GM12878 (cell line): ENCODE measurements around the gene STAMBP. TPM values are rescaled to one million over a fixed set of nuclear protein-coding genes. Genes with fewer than 3 reads are reported as not detected.

Experiments used
- ATAC-seq: fragments of 200-7000 bp; cut with Tn5 transposase; 3 replicates; pipeline ENCODE4 v1.9.1; 2020; ENCODE audit warnings: mild to moderate bottlenecking, moderate library complexity
- BruUV-seq: library from RNA; stranded (reverse); fragments of 400-500 nt; replicated peaks from 2 replicates; lab custom pipeline; 2021; lab: Mats Ljungman, UMichigan
- CTCF ChIA-PET: fragments of 300-600 bp; sonication (Branson Sonifier 250); formaldehyde crosslinking; extraction: SDS; loops from one replicate; lab custom pipeline; 2021; ENCODE audit warnings: inconsistent platforms; lab: Yijun Ruan, JAX
- POLR2A ChIA-PET: fragments of 350-600 bp; formaldehyde crosslinking; extraction: SDS; loops from one replicate; lab custom pipeline; 2021; ENCODE audit warnings: inconsistent platforms; lab: Charles Lee
- RAD21 ChIA-PET: fragments of 300-600 bp; sonication (Branson Sonifier 250); formaldehyde crosslinking; loops from one replicate; lab custom pipeline; 2023; ENCODE audit warnings: antibody characterized with exemption; ENCODE audit not compliant: unreplicated experiment; lab: Charles Lee
- SMC1A ChIA-PET: fragments of 300-600 bp; sonication (Branson Sonifier 250); formaldehyde crosslinking; loops from one replicate; lab custom pipeline; 2023; ENCODE audit not compliant: unreplicated experiment, uncharacterized antibody; lab: Charles Lee
- DNase-seq: peaks from one replicate; pipeline ENCODE4 v3.0.0-alpha.2; 2011; ENCODE audit warnings: low read depth, low spot score
- FAIRE-seq: peaks from 3 replicates; lab custom pipeline; 2011; peaks lifted over from hg19 to GRCh38; lab: Jason Lieb, UNC
- H2AFZ ChIP-seq: 2 replicates; pipeline ENCODE4 v1.6.0; 2011; ENCODE audit warnings: low read depth, low read length, control low read depth; ENCODE audit not compliant: control insufficient read depth
- H3K27ac ChIP-seq: 2 replicates; pipeline ENCODE4 v1.5.1; 2011; ENCODE audit warnings: control low read depth; ENCODE audit not compliant: control insufficient read depth, insufficient read depth
- H3K27me3 ChIP-seq, 2 experiments: replicated peaks in 1 of 2; 2 replicates each; pipeline versions ENCODE4 v1.6.0 to v1.6.1; 2011; ENCODE audit warnings: low read length in 1 of 2; ENCODE audit not compliant: control insufficient read depth in 2 of 2, insufficient read depth in 2 of 2
- H3K36me3 ChIP-seq, 2 experiments: 2 replicates each; pipeline ENCODE4 v1.5.1; 2011; ENCODE audit warnings: low read length in 1 of 2; ENCODE audit not compliant: control insufficient read depth in 2 of 2, insufficient read depth in 2 of 2
- H3K4me1 ChIP-seq: 2 replicates; pipeline ENCODE4 v1.6.1; 2011; ENCODE audit warnings: mild to moderate bottlenecking, low read length, moderate library complexity, mixed read lengths; ENCODE audit not compliant: control insufficient read depth, insufficient read depth
- H3K4me2 ChIP-seq: 2 replicates; pipeline ENCODE4 v1.6.0; 2011; ENCODE audit warnings: control low read depth; ENCODE audit not compliant: control insufficient read depth, insufficient read depth
- H3K4me3 ChIP-seq: fragments of 200-600 bp; sonication (generic); 2 replicates; pipeline ENCODE4 v1.5.1; 2016
- H3K79me2 ChIP-seq: 2 replicates; pipeline ENCODE4 v1.6.0; 2011; ENCODE audit warnings: low read length; ENCODE audit not compliant: control insufficient read depth, insufficient read depth
- H3K9ac ChIP-seq: 2 replicates; pipeline ENCODE4 v1.8.0; 2011; ENCODE audit warnings: low read length, control low read depth, mixed read lengths; ENCODE audit not compliant: control insufficient read depth, insufficient read depth
- H3K9me3 ChIP-seq: replicated peaks from 3 replicates; pipeline ENCODE4 v1.5.1; 2011; ENCODE audit warnings: mild to moderate bottlenecking, low read length; ENCODE audit not compliant: control insufficient read depth, insufficient read depth
- H4K20me1 ChIP-seq: 2 replicates; pipeline ENCODE4 v1.6.0; 2011; ENCODE audit not compliant: control insufficient read depth, insufficient read depth
- ATF7 ChIP-seq: fragments of 450-650 bp; IDR thresholded peaks from 2 replicates; pipeline ENCODE4 v1.6.1; 2016; ENCODE audit warnings: low read depth, mild to moderate bottlenecking
- MEF2B ChIP-seq: fragments of 450-650 bp; IDR thresholded peaks from 2 replicates; pipeline ENCODE4 v1.6.1; 2018; ENCODE audit warnings: mild to moderate bottlenecking, moderate library complexity; ENCODE audit not compliant: partially characterized antibody, poor library complexity, severe bottlenecking
- MTA2 ChIP-seq: fragments of 450-650 bp; IDR thresholded peaks from 2 replicates; pipeline ENCODE4 v1.6.1; 2016; ENCODE audit warnings: low read depth, mild to moderate bottlenecking, moderate library complexity
- RFX5 ChIP-seq: IDR thresholded peaks from 2 replicates; pipeline ENCODE4 v1.6.1; 2011; ENCODE audit warnings: low read depth, low read length, improper control_type of control experiment
- SPI1 ChIP-seq: IDR thresholded peaks from 2 replicates; pipeline ENCODE4 v1.6.1; 2011; ENCODE audit warnings: low read depth, mild to moderate bottlenecking, low read length, moderate library complexity, borderline replicate concordance; ENCODE audit not compliant: insufficient read depth
- SUPT20H ChIP-seq: IDR thresholded peaks from 2 replicates; pipeline ENCODE4 v1.6.1; 2011; ENCODE audit warnings: low read depth, mild to moderate bottlenecking, low read length, moderate library complexity, borderline replicate concordance; ENCODE audit not compliant: control insufficient read depth
- ZNF217 ChIP-seq: fragments of 450-650 bp; IDR thresholded peaks from 2 replicates; pipeline ENCODE4 v1.6.1; 2017; ENCODE audit warnings: antibody characterized with exemption, mild to moderate bottlenecking
- WGBS: methylation state at CpG from one replicate; pipeline ENCODE4 v1.1.6; 2016; ENCODE audit warnings: low lambda C conversion rate; ENCODE audit not compliant: insufficient replicate concordance, insufficient coverage; ENCODE audit errors: missing lambda C conversion rate; 5-methylcytosine and 5-hydroxymethylcytosine counted together
- in situ Hi-C: fragments of 300-500 bp; cut with MboI; formaldehyde crosslinking; loops from 9 replicates; pipeline ENCODE4 v1.14.3; 2018; ENCODE audit warnings: mixed read lengths
- intact Hi-C: fragments of 100-400 bp; cut with micrococcal nuclease; formaldehyde crosslinking; loops from one replicate; pipeline ENCODE4 v1.14.2; 2022; ENCODE audit not compliant: unreplicated experiment
- polyA plus RNA-seq, 11 experiments: library from polyadenylated mRNA; depleted of rRNA in 4 of 11; unstranded in 6 of 11; stranded (reverse) in 5 of 11; fragments of >200 nt; fragmentation: Nextera tagmentation in 4 of 11; fragmentation: Illumina TruSeq in 1 of 11; extraction: Ambion mirVana in 4 of 11; extraction: Trizol in 1 of 11; gene quantifications; 1 replicate in 1 of 11; 2 replicates in 10 of 11; pipeline versions ENCODE4 v1.2.1 to v1.2.3, GENCODE V29; 2011 to 2016; ENCODE audit warnings: inconsistent platforms in 2 of 11, missing spikeins in 2 of 11, low read depth in 1 of 11
- total RNA-seq, 4 experiments: library from RNA; depleted of rRNA in 3 of 4; stranded (reverse); fragments of >200 nt in 3 of 4; fragmentation: Illumina TruSeq in 1 of 4; extraction: Trizol in 1 of 4; gene quantifications; 2 replicates each; pipeline versions ENCODE4 v1.2.1 to v1.2.3, GENCODE V29; 2013 to 2021
- TF ChIP-seq, protein P1 (sequence below): fragments of 450-650 bp; formaldehyde crosslinking; IDR thresholded peaks from 2 replicates; pipeline ENCODE4 v1.4.0; 2022; ENCODE audit warnings: mild to moderate bottlenecking, moderate library complexity

Gene STAMBP
- total and polyA plus RNA-seq, 10 of the 15 experiments (the other 5 are each of a cell fraction or from before 2014, with no cell fraction given), result 38.9 to 84.1 (median 69.7) TPM

DNA sequence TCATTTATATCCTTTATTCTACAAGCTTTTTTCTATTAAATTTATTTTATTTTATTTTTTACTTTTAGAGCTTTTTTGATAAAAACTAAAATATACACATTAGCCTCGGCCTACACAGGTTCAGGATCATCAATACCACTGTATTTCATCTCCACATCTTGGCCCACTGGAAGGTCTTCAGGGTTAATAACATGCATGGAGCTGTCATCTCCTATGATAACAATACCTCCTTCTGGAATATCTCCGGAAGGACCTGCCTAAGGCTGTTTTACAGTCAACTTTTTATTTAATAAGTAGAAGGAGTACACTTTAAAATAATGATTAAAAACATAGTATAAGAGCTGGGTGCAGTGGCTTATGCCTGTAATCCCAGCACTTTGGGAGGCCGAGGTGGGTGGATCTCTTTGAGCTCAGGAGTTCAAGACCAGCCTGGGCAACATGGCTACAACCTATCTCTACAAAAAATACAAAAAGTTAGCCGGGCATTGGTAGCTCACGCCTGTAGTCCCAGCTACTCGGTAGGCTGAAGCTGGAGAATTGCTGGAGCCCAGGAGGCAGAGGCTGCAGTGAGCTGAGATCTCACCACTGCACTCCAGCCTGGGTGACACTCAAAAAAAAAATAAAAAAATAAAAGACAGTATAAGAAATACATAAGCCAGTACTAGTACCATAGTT lies 82.2 kb downstream of the STAMBP start:
- H3K9me3 ChIP-seq, result no peaks in the 10 kb centered on the region
- no peak for TF ChIP-seq MEF2B
- TF ChIP-seq, protein P1, sequence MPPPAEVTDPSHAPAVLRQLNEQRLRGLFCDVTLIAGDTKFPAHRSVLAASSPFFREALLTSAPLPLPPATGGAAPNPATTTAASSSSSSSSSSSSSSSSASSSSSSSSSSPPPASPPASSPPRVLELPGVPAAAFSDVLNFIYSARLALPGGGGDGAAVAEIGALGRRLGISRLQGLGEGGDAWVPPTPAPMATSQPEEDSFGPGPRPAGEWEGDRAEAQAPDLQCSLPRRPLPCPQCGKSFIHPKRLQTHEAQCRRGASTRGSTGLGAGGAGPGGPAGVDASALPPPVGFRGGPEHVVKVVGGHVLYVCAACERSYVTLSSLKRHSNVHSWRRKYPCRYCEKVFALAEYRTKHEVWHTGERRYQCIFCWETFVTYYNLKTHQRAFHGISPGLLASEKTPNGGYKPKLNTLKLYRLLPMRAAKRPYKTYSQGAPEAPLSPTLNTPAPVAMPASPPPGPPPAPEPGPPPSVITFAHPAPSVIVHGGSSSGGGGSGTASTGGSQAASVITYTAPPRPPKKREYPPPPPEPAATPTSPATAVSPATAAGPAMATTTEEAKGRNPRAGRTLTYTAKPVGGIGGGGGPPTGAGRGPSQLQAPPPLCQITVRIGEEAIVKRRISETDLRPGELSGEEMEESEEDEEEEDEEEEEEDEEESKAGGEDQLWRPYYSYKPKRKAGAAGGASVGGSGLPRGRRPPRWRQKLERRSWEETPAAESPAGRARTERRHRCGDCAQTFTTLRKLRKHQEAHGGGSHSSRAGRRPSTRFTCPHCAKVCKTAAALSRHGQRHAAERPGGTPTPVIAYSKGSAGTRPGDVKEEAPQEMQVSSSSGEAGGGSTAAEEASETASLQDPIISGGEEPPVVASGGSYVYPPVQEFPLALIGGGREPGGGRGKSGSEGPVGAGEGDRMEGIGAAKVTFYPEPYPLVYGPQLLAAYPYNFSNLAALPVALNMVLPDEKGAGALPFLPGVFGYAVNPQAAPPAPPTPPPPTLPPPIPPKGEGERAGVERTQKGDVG (CRISPR knock-in tag), result no peak
- TF ChIP-seq SUPT20H, result no peak
- TF ChIP-seq SPI1, result no peak
- no peak for TF ChIP-seq ZNF217
- no peak for TF ChIP-seq MTA2
- TF ChIP-seq ATF7, result no peak
- no peak for TF ChIP-seq RFX5
- TF ChIP-seq, all 136 proteins: peak for 0
- Histone ChIP-seq H3K27ac (no peak overlapping the region), H3K79me2 (no peaks in the 10 kb centered on the region), H3K36me3 (no peaks in the 10 kb centered on the region), H2AFZ (no peak overlapping the region), H3K9ac (no peak overlapping the region), H3K4me3 (no peak overlapping the region), H4K20me1 (no peaks in the 10 kb centered on the region), H3K27me3 (no peaks in the 10 kb centered on the region), H3K4me1 (no peaks in the 10 kb centered on the region), H3K4me2 (no peak overlapping the region)
- no peak for FAIRE-seq
- ATAC-seq, result no peak
- DNase-seq, result no peak
- in situ Hi-C loops (no loop called here), intact Hi-C loops (no loop called here)
- 53% methylated on average over 6 of the region's 6 CpGs for WGBS
- ChIA-PET RAD21 (interaction anchor here (0.8 to 2.2 kb wide), 8 partner anchors 12 to 214 kb away, joined by 3 to 7 read pairs (median 3); no protein-coding TSS in a partner anchor), SMC1A (interaction anchor here (0.7 to 5.0 kb wide), 10 partner anchors 28 to 210 kb away, joined by 3 to 45 read pairs (median 4); no protein-coding TSS in a partner anchor), CTCF (interaction anchor here (0.8 to 5.4 kb wide), 12 partner anchors 11 to 234 kb away, joined by 3 to 78 read pairs (median 5); partner anchors contain the start of gene STAMBP), POLR2A (interaction anchor here (0.7 to 1.0 kb wide), 2 partner anchors 77 to 680 kb away, joined by 3 read pairs; no protein-coding TSS in a partner anchor)
- BruUV-seq, result no TSS peak
